NCI-H128 (cell line): ENCODE results near the gene MTARC2.
"Not testable (repeated sequence)": the region's sequence is repeated elsewhere in the genome, so short reads cannot be mapped to it uniquely, and the experiment has no call there.

Source experiments
- DNase-seq: peaks from one replicate; lab custom pipeline; 2025; ENCODE audit not compliant: unreplicated experiment; lab: John Stamatoyannopoulos, UW

Gene MTARC2

GRCh38 chr1:220732137-220732536, 16.0 kb upstream of the MTARC2 start:
- DNase-seq, result no peak

- DNase-seq, result no peak
These were observed 15.5 kb upstream of the MTARC2 start for GRCh38 chr1:220732621-220733020.

- DNase-seq, result peak; percentile 26
These were observed 15.0 kb upstream of the MTARC2 start for GRCh38 chr1:220733086-220733601.

GRCh38 chr1:220734571-220735326, 13.4 kb upstream of the MTARC2 start:
- no peak for DNase-seq

GRCh38 chr1:220736283-220736682, 11.8 kb upstream of the MTARC2 start:
- DNase-seq, result not testable (repeated sequence)

- DNase-seq, result no peak
These were observed 6.8 kb upstream of the MTARC2 start for GRCh38 chr1:220741349-220741748.

GRCh38 chr1:220741825-220742224, 6.3 kb upstream of the MTARC2 start:
- no peak for DNase-seq

GRCh38 chr1:220742520-220742919, 5.6 kb upstream of the MTARC2 start:
- no peak for DNase-seq

- DNase-seq, result no peak
These were observed 1.3 kb upstream of the MTARC2 start for GRCh38 chr1:220746851-220747250.

- DNase-seq, result no peak
These were observed 559 bp upstream of the MTARC2 start for GRCh38 chr1:220747437-220748088.

GRCh38 chr1:220748936-220749335, 814 bp downstream of the MTARC2 start:
- DNase-seq, result no peak

- no peak for DNase-seq
These were observed 2.0 kb downstream of the MTARC2 start for GRCh38 chr1:220750131-220750515.

- DNase-seq, result no peak
These were observed 3.0 kb downstream of the MTARC2 start for GRCh38 chr1:220751111-220751510.

GRCh38 chr1:220754212-220754917, 6.2 kb downstream of the MTARC2 start:
- DNase-seq, result no peak

GRCh38 chr1:220754918-220755295, 6.8 kb downstream of the MTARC2 start:
- DNase-seq, result no peak

GRCh38 chr1:220755309-220755708, 7.2 kb downstream of the MTARC2 start:
- no peak for DNase-seq

GRCh38 chr1:220757441-220757840, 9.3 kb downstream of the MTARC2 start:
- DNase-seq, result no peak

GRCh38 chr1:220759147-220759546, 11.0 kb downstream of the MTARC2 start:
- DNase-seq, result no peak

- DNase-seq, result no peak
These were observed 13.7 kb downstream of the MTARC2 start for GRCh38 chr1:220761688-220762427.

- DNase-seq, result no peak
These were observed 16.6 kb downstream of the MTARC2 start for GRCh38 chr1:220764757-220765156.
